HUES48 (cell line): Measurements from ENCODE around the gene GFRA1.

Experiments used
- H3K27ac ChIP-seq: one replicate; pipeline ENCODE4 v1.7.0; 2013; ENCODE audit warnings: low read depth, low read length, inconsistent platforms
- H3K27me3 ChIP-seq: 2 replicates; pipeline ENCODE4 v1.6.1; 2013; ENCODE audit warnings: mild to moderate bottlenecking, low read length; ENCODE audit not compliant: control insufficient read depth, insufficient read depth
- H3K36me3 ChIP-seq: 2 replicates; pipeline ENCODE4 v1.6.1; 2013; ENCODE audit warnings: low read length; ENCODE audit not compliant: control insufficient read depth, insufficient read depth
- H3K4me1 ChIP-seq: 2 replicates; pipeline ENCODE4 v1.6.1; 2013; ENCODE audit warnings: mild to moderate bottlenecking, low read length; ENCODE audit not compliant: control insufficient read depth, insufficient read depth
- H3K4me3 ChIP-seq: 2 replicates; pipeline ENCODE4 v1.5.1; 2013; ENCODE audit warnings: mild to moderate bottlenecking, low read depth, low read length
- H3K9ac ChIP-seq: 2 replicates; pipeline ENCODE4 v1.6.1; 2013; ENCODE audit warnings: mild to moderate bottlenecking, low read depth, low read length, moderate library complexity
- H3K9me3 ChIP-seq: 2 replicates; pipeline ENCODE4 v1.6.1; 2013; ENCODE audit warnings: low read length; ENCODE audit not compliant: control insufficient read depth, insufficient read depth

GFRA1 gene

GRCh38 chr10:116125180-116125579, 147.8 kb downstream of the GFRA1 start:
- no peaks in the 10 kb centered on the region for H3K9me3 ChIP-seq
- H3K27me3 ChIP-seq, result peaks cover 3% of the 10 kb centered on the region
- no peaks in the 10 kb centered on the region for H3K36me3 ChIP-seq
- peaks cover 3% of the 10 kb centered on the region; the same call in 1 of the 2 replicates for H3K4me1 ChIP-seq
- H3K9ac ChIP-seq, result no peak overlapping the region
- no peak overlapping the region for H3K27ac ChIP-seq
- no peak overlapping the region for H3K4me3 ChIP-seq

GRCh38 chr10:116124777-116125176, 148.2 kb downstream of the GFRA1 start:
- peaks cover 5% of the 10 kb centered on the region for H3K27me3 ChIP-seq
- H3K9me3 ChIP-seq, result no peaks in the 10 kb centered on the region
- H3K4me3 ChIP-seq, result no peak overlapping the region
- no peaks in the 10 kb centered on the region for H3K36me3 ChIP-seq
- no peak overlapping the region for H3K27ac ChIP-seq
- H3K9ac ChIP-seq, result no peak overlapping the region
- peaks cover 3% of the 10 kb centered on the region; the same call in 1 of the 2 replicates for H3K4me1 ChIP-seq

- Histone ChIP-seq H3K27me3 (peaks cover 8% of the 10 kb centered on the region), H3K36me3 (no peaks in the 10 kb centered on the region), H3K27ac (no peak overlapping the region), H3K4me3 (no peak overlapping the region), H3K9me3 (no peaks in the 10 kb centered on the region), H3K4me1 (peaks cover 3% of the 10 kb centered on the region; the same call in 1 of the 2 replicates), H3K9ac (no peak overlapping the region)
Observed at GRCh38 chr10:116122664-116123063, 150.3 kb downstream of the GFRA1 start.

GRCh38 chr10:116121640-116122525, 151.1 kb downstream of the GFRA1 start:
- no peaks in the 10 kb centered on the region for H3K9me3 ChIP-seq
- peaks cover 3% of the 10 kb centered on the region; the same call in 1 of the 2 replicates for H3K4me1 ChIP-seq
- H3K36me3 ChIP-seq, result no peaks in the 10 kb centered on the region
- no peak overlapping the region for H3K27ac ChIP-seq
- no peak overlapping the region for H3K4me3 ChIP-seq
- no peak overlapping the region for H3K9ac ChIP-seq
- H3K27me3 ChIP-seq, result peaks cover 8% of the 10 kb centered on the region

GRCh38 chr10:116120688-116121455, 152.1 kb downstream of the GFRA1 start:
- no peak overlapping the region for H3K9ac ChIP-seq
- no peak overlapping the region for H3K27ac ChIP-seq
- peaks cover 3% of the 10 kb centered on the region; the same call in 1 of the 2 replicates for H3K4me1 ChIP-seq
- no peaks in the 10 kb centered on the region for H3K9me3 ChIP-seq
- H3K27me3 ChIP-seq, result peaks cover 8% of the 10 kb centered on the region
- no peaks in the 10 kb centered on the region for H3K36me3 ChIP-seq
- H3K4me3 ChIP-seq, result no peak overlapping the region

- Histone ChIP-seq H3K9ac (no peak overlapping the region), H3K4me3 (no peak overlapping the region), H3K27me3 (peaks cover 8% of the 10 kb centered on the region), H3K27ac (no peak overlapping the region), H3K36me3 (no peaks in the 10 kb centered on the region), H3K4me1 (peaks cover 10% of the 10 kb centered on the region), H3K9me3 (no peaks in the 10 kb centered on the region)
Observed at GRCh38 chr10:116118847-116119246, 154.2 kb downstream of the GFRA1 start.

- peaks cover 10% of the 10 kb centered on the region for H3K4me1 ChIP-seq
- H3K27me3 ChIP-seq, result peaks cover 5% of the 10 kb centered on the region; the same call in 1 of the 2 replicates
- H3K9ac ChIP-seq, result no peak overlapping the region
- no peak overlapping the region for H3K4me3 ChIP-seq
- H3K9me3 ChIP-seq, result no peaks in the 10 kb centered on the region
- no peaks in the 10 kb centered on the region for H3K36me3 ChIP-seq
- H3K27ac ChIP-seq, result no peak overlapping the region
Observed at GRCh38 chr10:116115797-116116196, 157.2 kb downstream of the GFRA1 start.

- Histone ChIP-seq H3K9me3 (no peaks in the 10 kb centered on the region), H3K27ac (no peak overlapping the region), H3K4me3 (no peak overlapping the region), H3K9ac (no peak overlapping the region), H3K4me1 (peaks cover 10% of the 10 kb centered on the region), H3K36me3 (no peaks in the 10 kb centered on the region), H3K27me3 (peaks cover 5% of the 10 kb centered on the region; the same call in 1 of the 2 replicates)
Observed at GRCh38 chr10:116115036-116115641, 157.9 kb downstream of the GFRA1 start.

- H3K36me3 ChIP-seq, result no peaks in the 10 kb centered on the region
- peaks cover 10% of the 10 kb centered on the region for H3K4me1 ChIP-seq
- H3K27ac ChIP-seq, result no peak overlapping the region
- no peaks in the 10 kb centered on the region for H3K9me3 ChIP-seq
- H3K9ac ChIP-seq, result no peak overlapping the region
- no peaks in the 10 kb centered on the region for H3K27me3 ChIP-seq
- no peak overlapping the region for H3K4me3 ChIP-seq
Observed at GRCh38 chr10:116113721-116114501, 159.1 kb downstream of the GFRA1 start.
